GM13977 (cell line): ENCODE data around the gene SLC6A7.

Experiments
- DNase-seq: peaks from one replicate; pipeline ENCODE4 v3.0.0; 2012; ENCODE audit warnings: low spot score
- in situ Hi-C: fragments of 300-500 bp; cut with MboI; formaldehyde crosslinking; loops from one replicate; pipeline ENCODE4 v1.12.0; 2022; ENCODE audit warnings: low sequenced_read_pairs, low pct_unique_long_range_greater_than_20kb, mixed read lengths, inconsistent platforms; ENCODE audit not compliant: unreplicated experiment
- TF ChIP-seq, protein P1 (sequence below): IDR thresholded peaks from 2 replicates; pipeline ENCODE4 v1.5.1; 2012; ENCODE audit warnings: mild to moderate bottlenecking, control low read depth; ENCODE audit not compliant: insufficient read depth; ENCODE audit errors: extremely low read depth, missing control alignments

The SLC6A7 gene

DNA sequence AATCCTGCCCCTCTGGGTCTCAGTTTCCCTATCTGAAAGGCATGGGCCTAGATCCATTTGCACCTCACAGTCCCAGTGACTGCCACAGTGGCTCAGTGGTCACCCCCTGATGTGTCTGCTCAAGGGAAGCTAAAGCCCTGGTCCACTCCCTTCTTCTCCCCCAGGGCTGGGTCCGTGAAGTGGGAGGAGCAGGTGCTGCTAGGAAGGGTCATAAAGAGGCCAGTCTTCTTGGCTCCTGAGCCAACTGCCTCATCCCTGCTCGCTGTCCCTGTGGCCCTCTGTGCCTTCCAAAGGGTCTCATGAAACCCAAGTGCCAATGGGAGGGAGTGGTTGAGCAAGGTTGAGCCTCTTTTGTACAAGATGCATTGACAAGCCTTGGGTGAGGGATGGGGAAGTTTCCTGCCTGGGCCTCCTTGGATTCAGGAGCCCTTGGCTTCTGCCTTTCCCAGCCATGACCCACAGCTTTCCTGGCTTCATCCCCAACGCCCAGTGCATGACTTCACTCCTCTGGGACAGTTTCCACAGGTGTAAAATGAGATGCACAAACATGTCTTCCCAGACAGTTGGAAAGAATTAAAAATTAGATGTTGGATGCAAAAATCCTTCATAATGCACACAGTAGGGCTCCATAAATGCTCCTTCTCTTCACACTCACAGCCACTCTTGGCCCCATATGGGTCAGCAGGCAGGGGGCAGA, 1.6 kb upstream of the SLC6A7 start:
- in situ Hi-C loops, result no loop called here
- DNase-seq, result no peak
- TF ChIP-seq, protein P1, sequence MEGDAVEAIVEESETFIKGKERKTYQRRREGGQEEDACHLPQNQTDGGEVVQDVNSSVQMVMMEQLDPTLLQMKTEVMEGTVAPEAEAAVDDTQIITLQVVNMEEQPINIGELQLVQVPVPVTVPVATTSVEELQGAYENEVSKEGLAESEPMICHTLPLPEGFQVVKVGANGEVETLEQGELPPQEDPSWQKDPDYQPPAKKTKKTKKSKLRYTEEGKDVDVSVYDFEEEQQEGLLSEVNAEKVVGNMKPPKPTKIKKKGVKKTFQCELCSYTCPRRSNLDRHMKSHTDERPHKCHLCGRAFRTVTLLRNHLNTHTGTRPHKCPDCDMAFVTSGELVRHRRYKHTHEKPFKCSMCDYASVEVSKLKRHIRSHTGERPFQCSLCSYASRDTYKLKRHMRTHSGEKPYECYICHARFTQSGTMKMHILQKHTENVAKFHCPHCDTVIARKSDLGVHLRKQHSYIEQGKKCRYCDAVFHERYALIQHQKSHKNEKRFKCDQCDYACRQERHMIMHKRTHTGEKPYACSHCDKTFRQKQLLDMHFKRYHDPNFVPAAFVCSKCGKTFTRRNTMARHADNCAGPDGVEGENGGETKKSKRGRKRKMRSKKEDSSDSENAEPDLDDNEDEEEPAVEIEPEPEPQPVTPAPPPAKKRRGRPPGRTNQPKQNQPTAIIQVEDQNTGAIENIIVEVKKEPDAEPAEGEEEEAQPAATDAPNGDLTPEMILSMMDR, result no peak

DNA sequence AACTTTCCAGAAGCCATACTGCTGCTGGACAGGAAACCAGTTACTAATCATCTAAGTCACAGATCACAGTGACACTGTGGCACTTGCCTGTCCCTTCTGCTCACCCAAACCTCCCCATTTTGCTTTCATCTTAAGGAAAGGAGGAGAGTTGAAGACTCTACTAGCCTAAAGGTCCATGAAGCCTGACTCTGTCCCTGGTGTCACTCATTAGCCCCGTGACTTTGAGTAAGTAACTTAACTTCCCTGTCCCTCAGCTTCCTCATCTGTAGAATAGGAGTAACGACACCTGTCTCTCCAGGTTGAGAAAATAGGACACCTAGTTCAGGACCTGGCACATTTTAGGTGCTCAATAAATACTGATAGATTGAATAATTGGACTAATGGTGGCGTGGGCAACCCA, 536 bp upstream of the SLC6A7 start:
- in situ Hi-C loops, result no loop called here
- TF ChIP-seq, protein P1, result no peak
- no peak for DNase-seq

DNA sequence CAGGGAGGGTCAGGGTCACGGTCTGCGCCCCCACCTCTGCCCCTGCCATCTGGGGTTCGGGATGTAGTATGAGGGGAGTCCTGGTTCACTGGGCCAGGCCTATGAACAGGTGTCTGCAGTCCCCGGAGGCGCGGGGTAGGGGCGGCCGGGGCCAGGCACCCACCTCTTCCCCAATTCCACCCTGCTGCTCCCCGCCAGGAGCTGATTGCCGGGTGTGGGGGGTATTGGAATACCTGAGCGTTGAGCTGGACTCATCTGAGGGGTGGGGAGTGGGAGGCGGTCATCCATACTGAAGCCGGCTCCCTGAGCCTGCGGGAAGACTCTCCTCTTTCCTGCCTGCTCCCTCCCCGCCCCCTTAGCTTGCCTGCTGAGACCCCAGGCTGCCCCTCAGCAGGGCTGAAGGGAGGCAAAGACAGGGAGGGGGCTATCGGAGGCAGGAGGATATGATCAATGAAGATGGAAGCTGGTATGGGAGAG, 679 bp downstream of the SLC6A7 start:
- in situ Hi-C loops, result no loop called here
- TF ChIP-seq, protein P1, result no peak
- no peak for DNase-seq

DNA sequence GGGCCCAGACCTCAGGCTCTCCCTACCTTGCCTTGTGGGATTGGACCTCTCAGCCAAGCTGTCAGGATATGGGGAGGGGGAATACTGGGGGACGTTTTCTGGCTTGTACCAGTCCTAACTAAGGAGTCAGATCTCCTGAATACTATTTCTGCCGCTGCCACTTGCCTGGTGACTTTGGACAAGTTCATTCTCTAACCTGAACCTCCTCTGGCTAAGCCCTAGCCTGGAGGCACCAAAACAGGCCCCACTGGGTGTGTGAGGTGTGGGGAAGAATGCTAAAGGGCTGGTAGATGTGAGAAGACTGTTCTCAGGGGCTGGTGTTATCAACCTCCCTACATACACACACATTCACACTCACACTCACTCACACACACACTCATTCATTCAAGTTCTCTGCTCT, 1.1 kb downstream of the SLC6A7 start:
- no peak for DNase-seq
- TF ChIP-seq, protein P1, result no peak
- in situ Hi-C loops, result no loop called here

DNA sequence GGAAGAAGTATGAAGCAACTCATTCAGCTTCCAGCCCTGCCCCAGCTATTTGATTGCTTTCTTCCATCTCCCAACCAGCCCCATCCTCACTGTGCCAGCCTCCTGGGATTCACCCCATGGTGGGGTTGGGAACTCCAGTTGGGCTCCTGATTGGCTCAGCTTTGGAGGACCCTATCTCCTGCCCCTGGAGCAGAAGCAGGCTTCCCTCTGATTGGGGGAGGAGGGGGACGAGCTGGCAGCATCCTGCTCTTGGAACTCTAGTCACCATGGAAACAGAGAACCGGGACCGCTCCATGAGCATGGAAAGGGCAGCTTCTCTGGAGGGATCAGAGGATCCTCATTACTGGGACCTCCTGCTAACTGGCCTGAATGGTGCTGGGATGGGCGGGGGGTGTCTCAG, 2.6 kb downstream of the SLC6A7 start:
- no peak for DNase-seq
- TF ChIP-seq, protein P1, result no peak
- in situ Hi-C loops, result no loop called here

DNA sequence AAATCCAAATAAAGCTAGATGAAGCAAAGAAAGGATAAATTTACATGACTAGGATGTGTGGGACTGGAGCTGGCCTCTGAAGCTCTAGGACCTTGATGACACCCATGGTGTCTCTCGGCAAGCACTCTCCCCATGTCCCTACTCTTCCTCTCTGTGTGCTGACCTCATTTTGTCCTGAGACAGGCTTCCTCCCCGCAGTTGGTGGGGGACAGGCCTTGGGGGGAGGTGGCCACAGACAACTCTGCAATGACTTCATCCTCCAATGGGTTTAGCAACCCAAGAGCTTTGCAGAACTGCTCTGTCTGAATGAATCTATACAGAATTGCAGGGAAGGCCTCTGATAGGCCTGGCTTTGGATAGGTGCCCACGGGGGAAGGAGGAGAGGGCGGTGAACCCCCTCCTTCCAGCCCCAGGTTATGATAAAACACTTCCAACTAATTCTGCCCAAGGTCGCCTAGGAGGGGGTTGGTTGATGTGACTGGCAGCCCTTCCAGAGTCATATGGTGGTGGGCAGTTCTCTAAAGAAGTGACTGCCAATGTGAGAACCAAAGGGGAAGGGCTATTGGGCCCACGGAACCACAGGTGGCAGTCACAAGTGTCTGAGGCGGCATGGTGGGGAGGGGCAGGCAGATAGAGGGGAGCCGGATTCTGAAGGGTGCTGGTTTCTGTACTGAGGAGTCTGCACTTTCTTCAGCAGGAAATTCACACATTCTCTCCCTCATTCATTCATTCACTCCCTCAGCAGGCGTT, 6.0 kb downstream of the SLC6A7 start:
- in situ Hi-C loops, result no loop called here
- DNase-seq, result no peak
- TF ChIP-seq, protein P1, result no peak
